Measurements from ENCODE around the gene LLGL1.

The LLGL1 gene

DNA sequence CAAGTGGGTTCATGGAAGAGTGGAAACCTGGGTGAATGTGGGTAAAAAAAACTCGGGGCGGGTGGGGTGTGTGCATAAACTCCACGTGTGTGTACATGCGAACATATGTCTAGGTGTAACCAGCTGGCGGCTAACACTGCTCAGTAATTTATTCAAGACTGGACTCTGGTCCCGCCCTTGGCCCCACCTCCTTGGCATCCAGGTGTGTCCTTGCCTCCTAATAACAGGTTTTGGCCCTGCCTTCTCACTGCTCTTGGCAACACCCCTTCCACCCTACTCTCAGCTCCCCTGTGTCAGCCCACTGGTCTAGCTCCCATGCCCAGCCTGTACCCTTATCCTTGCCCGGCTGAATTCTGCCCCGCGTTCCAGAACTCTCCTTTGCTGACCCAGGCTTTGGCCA is 24.8 kb downstream of the LLGL1 start:
- no peak overlapping the region for H3K27ac ChIP-seq (ENCODE audit: insufficient read depth in 1 of 2, low read depth in 1 of 2, low read length in 2 of 2, poor library complexity in 1 of 2, severe bottlenecking in 2 of 2)
- H3K9me3 ChIP-seq (ENCODE audit: control extremely low read depth in 1 of 5, control insufficient read depth in 4 of 5, insufficient read depth in 2 of 5, low read depth in 1 of 5, low read length in 4 of 5) = no peaks in the 10 kb centered on the region
- CTCF ChIA-PET = interaction anchor here (0.7 kb wide), 1 partner anchor 10 kb away, joined by 3 read pairs; no protein-coding TSS in a partner anchor
- H3K4me1 ChIP-seq (ENCODE audit: control extremely low read depth in 1 of 4, control insufficient read depth in 4 of 4, insufficient read depth in 4 of 4, low read length in 3 of 4) = no peaks in the 10 kb centered on the region
- no peak for DNase-seq
- WGBS (ENCODE audit: insufficient coverage) = 94% methylated on average over 8 of the region's 9 CpGs
- H3K27me3 ChIP-seq (replicated peaks in 2 of 5; ENCODE audit: control insufficient read depth in 4 of 5, insufficient read depth in 5 of 5, low read length in 4 of 5) = no peaks in the 10 kb centered on the region
- no peak overlapping the region for H3K4me3 ChIP-seq (ENCODE audit: control insufficient read depth in 1 of 7, extremely low read depth in 1 of 7, insufficient read depth in 4 of 7, low read depth in 2 of 7, low read length in 6 of 7)
- POLR2A ChIA-PET = no interaction called here
- H3K36me3 ChIP-seq (ENCODE audit: control insufficient read depth in 4 of 4, insufficient read depth in 4 of 4, low read length in 3 of 4) = peaks cover 3 to 93% (median 70%) of the 10 kb centered on the region in 4 experiments

DNA sequence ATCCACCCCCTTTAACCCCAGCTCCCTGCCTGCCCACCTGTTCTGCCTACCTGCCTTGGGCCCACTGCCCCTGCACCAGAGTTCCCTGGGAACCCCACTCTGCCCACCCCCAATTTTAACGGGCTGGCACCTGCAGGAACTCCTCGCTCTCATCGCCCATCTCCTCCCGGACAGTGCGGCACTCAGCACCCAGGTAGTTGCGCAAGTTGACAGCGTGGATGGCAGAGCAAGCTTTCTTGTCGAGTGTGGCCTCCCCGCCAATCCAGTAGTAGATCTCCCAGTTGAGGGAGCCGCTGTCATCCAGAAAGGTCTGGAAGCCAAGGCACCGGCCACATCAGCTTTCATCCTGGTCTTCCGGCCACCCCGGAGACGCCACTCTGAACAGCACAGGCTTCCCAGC is 25.3 kb downstream of the LLGL1 start:
- H3K4me1 ChIP-seq (ENCODE audit: control extremely low read depth in 1 of 4, control insufficient read depth in 4 of 4, insufficient read depth in 4 of 4, low read length in 3 of 4) = no peaks in the 10 kb centered on the region
- no peak for DNase-seq
- no peaks in the 10 kb centered on the region for H3K9me3 ChIP-seq (ENCODE audit: control extremely low read depth in 1 of 5, control insufficient read depth in 4 of 5, insufficient read depth in 2 of 5, low read depth in 1 of 5, low read length in 4 of 5)
- ChIA-PET POLR2A (no interaction called here), CTCF (interaction anchor here (0.7 kb wide), 1 partner anchor 9 kb away, joined by 3 read pairs; no protein-coding TSS in a partner anchor)
- H3K36me3 ChIP-seq (ENCODE audit: control insufficient read depth in 4 of 4, insufficient read depth in 4 of 4, low read length in 3 of 4) = peaks cover 3 to 93% (median 70%) of the 10 kb centered on the region in 4 experiments
- no peak overlapping the region for H3K4me3 ChIP-seq (ENCODE audit: control insufficient read depth in 1 of 7, extremely low read depth in 1 of 7, insufficient read depth in 4 of 7, low read depth in 2 of 7, low read length in 6 of 7)
- no peaks in the 10 kb centered on the region for H3K27me3 ChIP-seq (replicated peaks in 2 of 5; ENCODE audit: control insufficient read depth in 4 of 5, insufficient read depth in 5 of 5, low read length in 4 of 5)
- no peak overlapping the region for H3K27ac ChIP-seq (ENCODE audit: insufficient read depth in 1 of 2, low read depth in 1 of 2, low read length in 2 of 2, poor library complexity in 1 of 2, severe bottlenecking in 2 of 2)
- WGBS (ENCODE audit: insufficient coverage) = 97% methylated on average over 14 of the region's 14 CpGs

DNA sequence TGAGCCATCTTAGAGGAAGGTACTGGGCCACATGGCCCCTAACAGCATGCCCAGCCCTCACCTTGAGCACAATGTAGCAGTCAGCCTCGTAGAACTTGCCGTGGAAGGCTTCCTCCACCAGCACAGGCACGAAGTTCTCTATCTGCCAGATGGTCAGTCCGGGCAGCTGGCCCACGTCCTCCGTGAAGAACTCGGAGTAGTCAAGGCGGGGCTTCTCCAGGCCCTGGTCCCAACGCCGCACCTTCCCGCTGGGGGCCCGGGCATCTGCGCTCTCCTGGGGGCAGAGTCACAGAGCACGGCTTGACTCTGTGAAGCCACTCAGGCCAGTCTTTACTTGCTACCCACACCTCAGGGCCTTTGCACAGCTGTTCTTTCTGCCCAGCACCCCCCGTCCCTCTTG is 25.8 kb downstream of the LLGL1 start:
- no peaks in the 10 kb centered on the region for H3K4me1 ChIP-seq (ENCODE audit: control extremely low read depth in 1 of 4, control insufficient read depth in 4 of 4, insufficient read depth in 4 of 4, low read length in 3 of 4)
- DNase-seq = no peak
- CTCF ChIA-PET = no interaction called here
- H3K36me3 ChIP-seq (ENCODE audit: control insufficient read depth in 4 of 4, insufficient read depth in 4 of 4, low read length in 3 of 4) = peaks cover 3 to 93% (median 73%) of the 10 kb centered on the region in 4 experiments
- POLR2A ChIA-PET = no interaction called here
- no peak overlapping the region for H3K4me3 ChIP-seq (ENCODE audit: control insufficient read depth in 1 of 7, extremely low read depth in 1 of 7, insufficient read depth in 4 of 7, low read depth in 2 of 7, low read length in 6 of 7)
- H3K9me3 ChIP-seq (ENCODE audit: control extremely low read depth in 1 of 5, control insufficient read depth in 4 of 5, insufficient read depth in 2 of 5, low read depth in 1 of 5, low read length in 4 of 5) = no peaks in the 10 kb centered on the region
- no peak overlapping the region for H3K27ac ChIP-seq (ENCODE audit: insufficient read depth in 1 of 2, low read depth in 1 of 2, low read length in 2 of 2, poor library complexity in 1 of 2, severe bottlenecking in 2 of 2)
- no peaks in the 10 kb centered on the region for H3K27me3 ChIP-seq (replicated peaks in 2 of 5; ENCODE audit: control insufficient read depth in 4 of 5, insufficient read depth in 5 of 5, low read length in 4 of 5)
- WGBS (ENCODE audit: insufficient coverage) = 95% methylated on average over 15 of the region's 15 CpGs

DNA sequence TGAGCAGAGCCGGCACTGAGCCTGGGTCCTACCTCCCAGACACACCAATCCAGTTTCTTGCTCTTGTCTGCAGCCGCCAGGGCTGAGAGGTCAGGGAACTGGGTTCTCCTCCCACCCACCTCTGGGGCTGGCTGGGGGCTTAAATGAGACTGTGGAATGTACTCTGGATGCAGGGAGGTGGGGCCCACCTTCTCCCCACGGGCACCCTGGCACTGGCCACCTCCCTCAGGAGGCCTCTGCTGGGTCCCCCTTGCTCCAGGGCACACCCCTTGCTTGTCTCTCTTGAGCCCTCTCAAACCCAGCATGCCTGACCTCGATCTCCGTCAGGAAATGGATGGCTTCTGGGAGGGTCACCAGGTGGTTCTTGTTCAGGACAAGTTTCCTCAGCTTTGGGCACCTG is 26.7 kb downstream of the LLGL1 start:
- Histone ChIP-seq H3K4me3 (ENCODE audit: control insufficient read depth in 1 of 7, extremely low read depth in 1 of 7, insufficient read depth in 4 of 7, low read depth in 2 of 7, low read length in 6 of 7) (no peak overlapping the region), H3K4me1 (ENCODE audit: control extremely low read depth in 1 of 4, control insufficient read depth in 4 of 4, insufficient read depth in 4 of 4, low read length in 3 of 4) (peaks cover 0 to 7% (median 5%) of the 10 kb centered on the region in 4 experiments), H3K9me3 (ENCODE audit: control extremely low read depth in 1 of 5, control insufficient read depth in 4 of 5, insufficient read depth in 2 of 5, low read depth in 1 of 5, low read length in 4 of 5) (no peaks in the 10 kb centered on the region), H3K27me3 (replicated peaks in 2 of 5; ENCODE audit: control insufficient read depth in 4 of 5, insufficient read depth in 5 of 5, low read length in 4 of 5) (no peaks in the 10 kb centered on the region), H3K27ac (ENCODE audit: insufficient read depth in 1 of 2, low read depth in 1 of 2, low read length in 2 of 2, poor library complexity in 1 of 2, severe bottlenecking in 2 of 2) (no peak overlapping the region), H3K36me3 (ENCODE audit: control insufficient read depth in 4 of 4, insufficient read depth in 4 of 4, low read length in 3 of 4) (peaks cover 3 to 91% (median 71%) of the 10 kb centered on the region in 4 experiments)
- ChIA-PET POLR2A (no interaction called here), CTCF (no interaction called here)
- 100% methylated on average over 1 of the region's 5 CpGs for WGBS (ENCODE audit: insufficient coverage)
- DNase-seq = no peak

DNA sequence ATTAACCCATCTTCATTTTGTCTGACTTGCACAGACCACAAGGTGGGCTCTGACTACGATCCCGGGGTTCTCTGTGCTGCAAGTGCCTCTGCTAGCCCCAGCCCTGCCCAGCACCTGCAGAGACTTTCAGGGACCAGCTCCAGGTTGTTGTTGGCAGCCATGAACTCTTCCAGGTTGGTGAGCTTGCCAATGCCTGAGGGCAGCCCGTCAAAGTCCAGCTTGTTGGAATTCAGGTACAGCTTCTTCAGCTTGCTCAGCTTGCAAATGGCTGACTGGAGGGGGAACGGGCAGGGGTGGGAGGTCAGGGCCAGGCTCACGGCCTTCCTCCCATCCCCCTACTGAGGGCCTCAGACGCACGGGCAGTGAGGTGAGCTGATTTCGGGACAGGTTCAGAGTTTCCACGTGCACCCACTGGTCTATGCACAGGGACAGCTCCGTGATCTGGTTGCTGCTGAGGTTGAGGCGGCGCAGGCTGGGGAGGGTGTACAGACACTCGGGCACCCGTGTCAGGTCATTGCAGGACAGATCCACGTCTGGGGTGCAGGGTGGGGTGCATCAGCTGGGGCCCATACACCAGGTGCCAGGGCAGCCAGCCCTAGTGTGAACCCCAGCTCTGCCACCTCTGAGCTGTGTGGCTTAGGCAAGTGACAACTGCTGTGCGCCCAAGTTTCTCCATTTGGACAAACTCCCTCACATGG is 27.9 kb downstream of the LLGL1 start:
- CTCF ChIA-PET = no interaction called here

DNA sequence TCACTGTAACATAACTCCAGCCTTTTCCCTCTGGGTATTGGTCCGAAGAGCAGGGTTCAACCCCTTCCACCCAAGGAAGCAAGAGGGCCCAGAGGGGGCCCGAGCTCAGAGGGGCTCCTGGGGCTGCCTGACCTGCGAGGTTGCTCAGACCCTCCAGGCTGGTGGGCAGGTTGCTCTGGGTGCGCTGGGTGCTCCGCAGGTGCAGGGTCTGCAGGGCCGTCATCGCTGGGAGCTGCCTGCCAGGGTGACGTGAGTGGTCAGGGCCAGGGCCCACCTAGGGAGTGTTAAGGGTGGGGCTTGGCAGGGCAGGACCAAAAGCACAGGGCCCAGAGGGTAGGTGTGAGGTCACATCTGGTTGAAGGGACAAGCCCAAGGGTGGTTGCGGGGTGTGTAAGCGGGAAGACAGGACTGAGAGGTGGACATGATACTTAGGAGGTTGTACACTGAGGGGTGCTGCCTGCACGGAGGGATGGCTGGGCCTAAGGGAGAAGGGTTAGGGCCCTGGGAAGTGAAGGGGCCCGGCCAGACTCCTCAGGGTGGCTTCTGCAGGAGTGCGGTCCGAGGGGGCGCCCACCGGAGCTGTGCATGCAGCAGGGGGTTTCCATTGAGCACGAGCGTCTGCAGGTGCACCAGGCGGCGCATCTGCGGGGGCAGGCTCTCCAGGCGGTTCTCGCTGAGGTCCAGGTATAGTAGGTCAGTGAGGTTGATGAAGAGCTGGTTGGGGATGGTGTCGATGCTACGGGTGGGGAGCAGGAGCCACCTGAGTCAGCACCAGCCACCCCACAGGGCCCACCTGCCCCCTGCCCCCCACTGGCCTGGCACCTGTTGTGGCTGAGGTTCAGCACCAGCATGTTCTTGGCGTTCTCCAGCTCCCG is 28.7 kb downstream of the LLGL1 start:
- Histone ChIP-seq H3K4me3 (ENCODE audit: control insufficient read depth in 1 of 7, extremely low read depth in 1 of 7, insufficient read depth in 4 of 7, low read depth in 2 of 7, low read length in 6 of 7) (no peak overlapping the region), H3K27ac (ENCODE audit: insufficient read depth in 1 of 2, low read depth in 1 of 2, low read length in 2 of 2, poor library complexity in 1 of 2, severe bottlenecking in 2 of 2) (no peak overlapping the region), H3K27me3 (replicated peaks in 2 of 5; ENCODE audit: control insufficient read depth in 4 of 5, insufficient read depth in 5 of 5, low read length in 4 of 5) (no peaks in the 10 kb centered on the region), H3K9me3 (ENCODE audit: control extremely low read depth in 1 of 5, control insufficient read depth in 4 of 5, insufficient read depth in 2 of 5, low read depth in 1 of 5, low read length in 4 of 5) (no peaks in the 10 kb centered on the region), H3K4me1 (ENCODE audit: control extremely low read depth in 1 of 4, control insufficient read depth in 4 of 4, insufficient read depth in 4 of 4, low read length in 3 of 4) (peaks cover 0 to 21% (median 16%) of the 10 kb centered on the region in 4 experiments), H3K36me3 (ENCODE audit: control insufficient read depth in 4 of 4, insufficient read depth in 4 of 4, low read length in 3 of 4) (peaks cover 3 to 71% (median 59%) of the 10 kb centered on the region in 4 experiments)
- POLR2A ChIA-PET = no interaction called here
- WGBS (ENCODE audit: insufficient coverage) = over 99% methylated on average over 17 of the region's 27 CpGs
- CTCF ChIA-PET = interaction anchor here (1.2 kb wide), 1 partner anchor 61 kb away, joined by 3 read pairs; no protein-coding TSS in a partner anchor
- DNase-seq = no peak

More for the DNA sequence above, 27.9 kb downstream of the LLGL1 start:
- DNase-seq = no peak
- no peaks in the 10 kb centered on the region for H3K9me3 ChIP-seq (ENCODE audit: control extremely low read depth in 1 of 5, control insufficient read depth in 4 of 5, insufficient read depth in 2 of 5, low read depth in 1 of 5, low read length in 4 of 5)
- H3K27me3 ChIP-seq (replicated peaks in 2 of 5; ENCODE audit: control insufficient read depth in 4 of 5, insufficient read depth in 5 of 5, low read length in 4 of 5) = no peaks in the 10 kb centered on the region
- 96% methylated on average over 14 of the region's 16 CpGs for WGBS (ENCODE audit: insufficient coverage)
- peaks cover 0 to 15% (median 11%) of the 10 kb centered on the region in 4 experiments for H3K4me1 ChIP-seq (ENCODE audit: control extremely low read depth in 1 of 4, control insufficient read depth in 4 of 4, insufficient read depth in 4 of 4, low read length in 3 of 4)
- H3K4me3 ChIP-seq (ENCODE audit: control insufficient read depth in 1 of 7, extremely low read depth in 1 of 7, insufficient read depth in 4 of 7, low read depth in 2 of 7, low read length in 6 of 7) = no peak overlapping the region
- peaks cover 3 to 79% (median 63%) of the 10 kb centered on the region in 4 experiments for H3K36me3 ChIP-seq (ENCODE audit: control insufficient read depth in 4 of 4, insufficient read depth in 4 of 4, low read length in 3 of 4)
- POLR2A ChIA-PET = no interaction called here
- H3K27ac ChIP-seq (ENCODE audit: insufficient read depth in 1 of 2, low read depth in 1 of 2, low read length in 2 of 2, poor library complexity in 1 of 2, severe bottlenecking in 2 of 2) = no peak overlapping the region
